GM12801 (cell line): ENCODE measurements around the gene GRIA1.

ENCODE experiments used
- CTCF ChIP-seq: IDR thresholded peaks from one replicate; pipeline ENCODE4 v1.5.1; 2011; ENCODE audit warnings: control low read depth; ENCODE audit not compliant: insufficient read length; ENCODE audit errors: extremely low read depth

GRIA1 gene

GRCh38 chr5:153530357-153531143, 40.1 kb downstream of the GRIA1 start:
- TF ChIP-seq CTCF = no peak

GRCh38 chr5:153533546-153533945, 43.1 kb downstream of the GRIA1 start:
- no peak for TF ChIP-seq CTCF

- no peak for TF ChIP-seq CTCF
Observed at GRCh38 chr5:153534102-153534501, 43.6 kb downstream of the GRIA1 start.

- no peak for TF ChIP-seq CTCF
Observed at GRCh38 chr5:153537207-153537606, 46.7 kb downstream of the GRIA1 start.

- no peak for TF ChIP-seq CTCF
Observed at GRCh38 chr5:153539983-153540382, 49.5 kb downstream of the GRIA1 start.

DNA sequence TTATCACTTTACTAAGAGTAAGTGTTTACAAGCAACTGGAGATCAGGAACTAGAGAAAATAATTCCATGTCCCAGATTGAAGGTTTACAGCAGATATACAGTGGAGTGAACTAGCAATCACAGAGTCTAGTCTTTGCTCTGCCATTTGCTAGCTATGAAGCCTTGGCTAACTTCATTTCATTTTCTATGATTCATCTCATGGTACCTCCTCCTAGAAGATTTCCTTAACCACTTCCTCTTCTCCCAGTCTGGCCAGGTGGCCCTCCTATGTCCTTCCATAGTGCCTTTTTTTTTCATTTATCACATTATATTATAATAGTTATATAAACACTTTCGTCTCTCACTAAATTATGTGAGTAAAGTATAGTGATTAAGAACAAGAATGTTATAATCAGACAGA, 52.1 kb downstream of the GRIA1 start:
- no peak for TF ChIP-seq CTCF

- no peak for TF ChIP-seq CTCF
Observed at GRCh38 chr5:153543288-153543687, 52.8 kb downstream of the GRIA1 start.

DNA sequence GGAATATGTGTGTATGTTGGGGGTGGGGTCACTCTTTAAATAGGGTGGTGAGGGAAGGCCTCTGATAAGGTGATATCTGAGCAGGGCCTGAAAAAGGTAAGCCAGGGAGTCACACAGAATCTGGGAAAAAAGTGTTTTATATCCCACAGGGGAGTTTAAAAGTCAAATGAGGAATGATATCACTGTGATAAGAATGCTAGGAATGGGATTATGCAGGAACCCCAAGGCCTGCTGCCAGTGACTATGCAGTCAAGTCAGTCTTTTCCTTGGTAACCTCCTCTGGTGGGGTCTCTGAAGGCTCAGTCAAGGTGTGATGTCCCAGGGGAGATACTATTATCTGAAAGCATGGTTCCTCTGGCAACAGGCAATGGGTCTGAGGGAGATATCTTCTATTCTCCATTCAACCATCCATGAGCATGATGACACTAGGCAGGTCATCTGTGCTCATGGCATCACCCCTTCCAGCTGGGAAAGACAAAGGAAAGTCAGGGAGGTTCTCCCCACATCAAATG, 53.5 kb downstream of the GRIA1 start:
- TF ChIP-seq CTCF = no peak
